Keratinocyte (primary cell): Measurements from ENCODE around the gene SPAG9.

Experiments used
- EZH2 ChIP-seq: IDR thresholded peaks from one replicate; pipeline ENCODE4 v1.6.1; 2012; ENCODE audit warnings: inconsistent platforms, mild to moderate bottlenecking, low read length, moderate library complexity
- TF ChIP-seq, protein P1 (sequence below), 3 experiments: IDR thresholded peaks in 1 of 3; conservative IDR thresholded peaks in 1 of 3; optimal IDR thresholded peaks in 1 of 3; 2 replicates in 2 of 3; 3 replicates in 1 of 3; pipeline versions ENCODE3 to v1.5.1; 2011; ENCODE audit warnings: low read length in 3 of 3, mild to moderate bottlenecking in 3 of 3, moderate library complexity in 2 of 3, control low read depth in 1 of 3, inconsistent platforms in 1 of 3; ENCODE audit not compliant: insufficient read depth in 2 of 3; ENCODE audit errors: extremely low read depth in 1 of 3

- TF ChIP-seq EZH2, result no peak
- TF ChIP-seq, protein P1, sequence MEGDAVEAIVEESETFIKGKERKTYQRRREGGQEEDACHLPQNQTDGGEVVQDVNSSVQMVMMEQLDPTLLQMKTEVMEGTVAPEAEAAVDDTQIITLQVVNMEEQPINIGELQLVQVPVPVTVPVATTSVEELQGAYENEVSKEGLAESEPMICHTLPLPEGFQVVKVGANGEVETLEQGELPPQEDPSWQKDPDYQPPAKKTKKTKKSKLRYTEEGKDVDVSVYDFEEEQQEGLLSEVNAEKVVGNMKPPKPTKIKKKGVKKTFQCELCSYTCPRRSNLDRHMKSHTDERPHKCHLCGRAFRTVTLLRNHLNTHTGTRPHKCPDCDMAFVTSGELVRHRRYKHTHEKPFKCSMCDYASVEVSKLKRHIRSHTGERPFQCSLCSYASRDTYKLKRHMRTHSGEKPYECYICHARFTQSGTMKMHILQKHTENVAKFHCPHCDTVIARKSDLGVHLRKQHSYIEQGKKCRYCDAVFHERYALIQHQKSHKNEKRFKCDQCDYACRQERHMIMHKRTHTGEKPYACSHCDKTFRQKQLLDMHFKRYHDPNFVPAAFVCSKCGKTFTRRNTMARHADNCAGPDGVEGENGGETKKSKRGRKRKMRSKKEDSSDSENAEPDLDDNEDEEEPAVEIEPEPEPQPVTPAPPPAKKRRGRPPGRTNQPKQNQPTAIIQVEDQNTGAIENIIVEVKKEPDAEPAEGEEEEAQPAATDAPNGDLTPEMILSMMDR (optimal IDR thresholded peaks at IDR 0.05 in 1 of 3, IDR thresholded peaks at IDR 0.05 in 1 of 3, conservative IDR thresholded peaks at IDR 0.05 in 1 of 3; ENCODE audit: extremely low read depth in 1 of 3, insufficient read depth in 2 of 3, low read length in 3 of 3), result no peak
These were observed 172.0 kb downstream of the SPAG9 start for GRCh38 chr17:50948711-50949110.
